ENCODE results near the gene ACSF3.

The ACSF3 gene

GRCh38 chr16:89140981-89141883 lies 47.6 kb downstream of the ACSF3 start:
- H3K4me1 ChIP-seq (ENCODE audit: control insufficient read depth, insufficient read depth, low read length, poor library complexity, severe bottlenecking), result no peaks in the 10 kb centered on the region
- H3K9me3 ChIP-seq (ENCODE audit: control insufficient read depth, low read length), result no peaks in the 10 kb centered on the region
- H3K27ac ChIP-seq (ENCODE audit: low read depth, low read length, severe bottlenecking), result no peak overlapping the region
- peaks cover 52% of the 10 kb centered on the region for H3K36me3 ChIP-seq (ENCODE audit: control insufficient read depth, insufficient read depth, low read length)
- no peak overlapping the region for H3K4me3 ChIP-seq (ENCODE audit: extremely low read depth, insufficient read depth, low read length, poor library complexity, severe bottlenecking)
- 95 to 97% methylated on average over 21 to 29 of the region's 31 CpGs for WGBS, 2 experiments (ENCODE audit: insufficient coverage in 2 of 2)

DNA sequence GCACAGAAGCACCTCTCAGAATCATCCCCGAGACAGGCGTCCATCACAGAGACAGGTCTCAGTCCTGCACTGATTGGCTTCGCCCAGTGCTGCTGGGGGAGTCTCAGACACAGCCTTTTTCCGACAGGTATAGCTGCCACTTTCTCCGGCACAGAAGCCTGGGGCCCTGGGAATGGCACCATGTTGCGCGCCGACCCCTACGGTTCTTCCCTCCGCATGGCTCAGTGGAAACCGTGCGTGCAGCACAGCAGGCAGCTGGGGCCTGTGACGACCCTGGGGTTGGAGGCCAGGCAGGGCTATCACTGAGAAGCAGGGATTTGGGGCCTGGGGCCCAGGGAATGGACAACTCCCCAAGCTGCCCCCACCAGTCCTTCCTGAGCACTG lies 48.2 kb downstream of the ACSF3 start:
- Histone ChIP-seq H3K36me3 (ENCODE audit: control insufficient read depth, insufficient read depth, low read length) (peaks cover 53% of the 10 kb centered on the region), H3K4me3 (ENCODE audit: extremely low read depth, insufficient read depth, low read length, poor library complexity, severe bottlenecking) (no peak overlapping the region), H3K9me3 (ENCODE audit: control insufficient read depth, low read length) (no peaks in the 10 kb centered on the region), H3K27ac (ENCODE audit: low read depth, low read length, severe bottlenecking) (no peak overlapping the region), H3K4me1 (ENCODE audit: control insufficient read depth, insufficient read depth, low read length, poor library complexity, severe bottlenecking) (no peaks in the 10 kb centered on the region)
- WGBS, 2 experiments (ENCODE audit: insufficient coverage in 2 of 2), result 96 to 97% methylated on average over 10 to 13 of the region's 13 CpGs

- Histone ChIP-seq H3K36me3 (ENCODE audit: control insufficient read depth, insufficient read depth, low read length) (peaks cover 52% of the 10 kb centered on the region), H3K27ac (ENCODE audit: low read depth, low read length, severe bottlenecking) (no peak overlapping the region), H3K4me1 (ENCODE audit: control insufficient read depth, insufficient read depth, low read length, poor library complexity, severe bottlenecking) (no peaks in the 10 kb centered on the region), H3K9me3 (ENCODE audit: control insufficient read depth, low read length) (no peaks in the 10 kb centered on the region), H3K4me3 (ENCODE audit: extremely low read depth, insufficient read depth, low read length, poor library complexity, severe bottlenecking) (no peak overlapping the region)
- WGBS, 2 experiments (ENCODE audit: insufficient coverage in 2 of 2), result 96 to 97% methylated on average over 5 to 12 of the region's 13 CpGs
Observed at GRCh38 chr16:89142474-89143195, 49.0 kb downstream of the ACSF3 start.

DNA sequence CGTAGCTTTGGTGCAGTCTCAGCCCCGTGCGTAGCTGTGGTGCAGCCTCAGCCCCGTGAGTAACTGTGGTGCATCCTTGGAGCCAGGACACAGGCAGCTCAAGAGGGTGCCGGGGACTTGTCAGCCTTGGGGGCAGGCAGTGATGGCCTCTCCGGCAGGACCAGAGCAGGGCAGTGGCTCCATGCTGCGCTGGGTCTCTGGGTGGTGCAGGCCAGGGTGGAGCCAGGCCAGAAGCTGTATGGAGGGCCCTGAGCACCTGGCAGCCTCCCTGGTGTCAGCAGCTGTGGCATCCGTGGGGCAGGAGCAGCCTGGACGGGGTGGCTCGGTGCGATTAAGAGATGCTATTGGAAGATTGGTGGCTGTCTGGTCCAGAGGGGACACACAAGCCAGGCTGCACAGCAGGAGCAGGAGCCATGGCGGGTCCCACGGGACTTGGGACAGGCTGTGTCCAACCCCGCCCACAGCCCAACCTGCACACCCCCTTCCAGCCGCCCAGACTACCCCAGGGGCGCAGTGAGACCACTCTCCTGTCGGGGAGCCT lies 49.6 kb downstream of the ACSF3 start:
- H3K4me1 ChIP-seq (ENCODE audit: control insufficient read depth, insufficient read depth, low read length, poor library complexity, severe bottlenecking), result no peaks in the 10 kb centered on the region
- peaks cover 54% of the 10 kb centered on the region for H3K36me3 ChIP-seq (ENCODE audit: control insufficient read depth, insufficient read depth, low read length)
- no peak overlapping the region for H3K27ac ChIP-seq (ENCODE audit: low read depth, low read length, severe bottlenecking)
- H3K9me3 ChIP-seq (ENCODE audit: control insufficient read depth, low read length), result peaks cover 1% of the 10 kb centered on the region
- no peak overlapping the region for H3K4me3 ChIP-seq (ENCODE audit: extremely low read depth, insufficient read depth, low read length, poor library complexity, severe bottlenecking)
- WGBS, 2 experiments (ENCODE audit: insufficient coverage in 2 of 2), result 97 to 98% methylated on average over 12 to 13 of the region's 17 CpGs

GRCh38 chr16:89143911-89144675 lies 50.4 kb downstream of the ACSF3 start:
- 94 to 97% methylated on average over 20 to 22 of the region's 22 CpGs for WGBS, 2 experiments (ENCODE audit: insufficient coverage in 2 of 2)
- no peak overlapping the region for H3K27ac ChIP-seq (ENCODE audit: low read depth, low read length, severe bottlenecking)
- no peaks in the 10 kb centered on the region for H3K4me1 ChIP-seq (ENCODE audit: control insufficient read depth, insufficient read depth, low read length, poor library complexity, severe bottlenecking)
- H3K36me3 ChIP-seq (ENCODE audit: control insufficient read depth, insufficient read depth, low read length), result peaks cover 62% of the 10 kb centered on the region
- no peak overlapping the region for H3K4me3 ChIP-seq (ENCODE audit: extremely low read depth, insufficient read depth, low read length, poor library complexity, severe bottlenecking)
- peaks cover 10% of the 10 kb centered on the region for H3K9me3 ChIP-seq (ENCODE audit: control insufficient read depth, low read length)

- Histone ChIP-seq H3K27ac (ENCODE audit: low read depth, low read length, severe bottlenecking) (no peak overlapping the region), H3K9me3 (ENCODE audit: control insufficient read depth, low read length) (peaks cover 15% of the 10 kb centered on the region), H3K4me1 (ENCODE audit: control insufficient read depth, insufficient read depth, low read length, poor library complexity, severe bottlenecking) (no peaks in the 10 kb centered on the region), H3K4me3 (ENCODE audit: extremely low read depth, insufficient read depth, low read length, poor library complexity, severe bottlenecking) (no peak overlapping the region), H3K36me3 (ENCODE audit: control insufficient read depth, insufficient read depth, low read length) (peaks cover 68% of the 10 kb centered on the region)
- 80 to 83% methylated on average over 6 of the region's 6 CpGs for WGBS, 2 experiments (ENCODE audit: insufficient coverage in 2 of 2)
Observed at GRCh38 chr16:89144681-89145080, 51.0 kb downstream of the ACSF3 start.

DNA sequence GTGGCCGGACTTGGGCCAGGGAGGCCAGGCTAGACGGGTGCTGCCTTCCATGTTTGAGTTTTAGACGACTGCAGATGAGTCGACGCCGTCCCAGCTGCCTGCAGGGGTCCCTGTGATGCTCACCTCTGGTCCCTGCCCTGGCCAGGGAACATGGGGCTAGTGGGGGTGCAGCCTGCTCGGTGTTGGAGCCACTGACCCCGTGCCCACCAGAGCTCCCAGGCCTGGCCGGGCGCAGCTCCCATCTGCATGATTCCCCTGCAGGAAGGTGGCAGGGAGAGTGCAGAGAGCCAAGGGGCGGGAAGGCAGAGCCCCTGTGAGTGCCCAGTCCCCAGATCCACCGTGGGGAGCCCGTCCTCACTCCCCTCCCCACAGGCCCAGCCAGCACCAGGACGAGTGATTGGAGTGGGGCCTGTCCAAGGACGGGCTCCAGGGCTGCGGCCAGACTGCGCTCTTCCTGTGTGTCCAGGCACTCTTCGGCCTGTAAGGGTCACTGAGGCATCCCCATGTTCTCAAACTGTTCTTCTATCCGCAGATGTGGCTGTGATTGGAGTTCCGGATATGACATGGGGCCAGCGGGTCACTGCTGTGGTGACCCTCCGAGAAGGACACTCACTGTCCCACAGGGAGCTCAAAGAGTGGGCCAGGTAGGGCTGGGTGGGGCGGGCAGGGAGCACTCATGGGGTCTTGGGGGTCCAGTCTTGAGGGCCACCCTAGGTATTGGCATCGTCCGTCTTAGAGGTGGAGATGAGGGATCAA lies 51.9 kb downstream of the ACSF3 start:
- 91 to 98% methylated on average over 14 to 23 of the region's 25 CpGs for WGBS, 2 experiments (ENCODE audit: insufficient coverage in 2 of 2)
- peaks cover 70% of the 10 kb centered on the region for H3K36me3 ChIP-seq (ENCODE audit: control insufficient read depth, insufficient read depth, low read length)
- peaks cover 16% of the 10 kb centered on the region for H3K9me3 ChIP-seq (ENCODE audit: control insufficient read depth, low read length)
- no peak overlapping the region for H3K4me3 ChIP-seq (ENCODE audit: extremely low read depth, insufficient read depth, low read length, poor library complexity, severe bottlenecking)
- H3K27ac ChIP-seq (ENCODE audit: low read depth, low read length, severe bottlenecking), result no peak overlapping the region
- no peaks in the 10 kb centered on the region for H3K4me1 ChIP-seq (ENCODE audit: control insufficient read depth, insufficient read depth, low read length, poor library complexity, severe bottlenecking)

DNA sequence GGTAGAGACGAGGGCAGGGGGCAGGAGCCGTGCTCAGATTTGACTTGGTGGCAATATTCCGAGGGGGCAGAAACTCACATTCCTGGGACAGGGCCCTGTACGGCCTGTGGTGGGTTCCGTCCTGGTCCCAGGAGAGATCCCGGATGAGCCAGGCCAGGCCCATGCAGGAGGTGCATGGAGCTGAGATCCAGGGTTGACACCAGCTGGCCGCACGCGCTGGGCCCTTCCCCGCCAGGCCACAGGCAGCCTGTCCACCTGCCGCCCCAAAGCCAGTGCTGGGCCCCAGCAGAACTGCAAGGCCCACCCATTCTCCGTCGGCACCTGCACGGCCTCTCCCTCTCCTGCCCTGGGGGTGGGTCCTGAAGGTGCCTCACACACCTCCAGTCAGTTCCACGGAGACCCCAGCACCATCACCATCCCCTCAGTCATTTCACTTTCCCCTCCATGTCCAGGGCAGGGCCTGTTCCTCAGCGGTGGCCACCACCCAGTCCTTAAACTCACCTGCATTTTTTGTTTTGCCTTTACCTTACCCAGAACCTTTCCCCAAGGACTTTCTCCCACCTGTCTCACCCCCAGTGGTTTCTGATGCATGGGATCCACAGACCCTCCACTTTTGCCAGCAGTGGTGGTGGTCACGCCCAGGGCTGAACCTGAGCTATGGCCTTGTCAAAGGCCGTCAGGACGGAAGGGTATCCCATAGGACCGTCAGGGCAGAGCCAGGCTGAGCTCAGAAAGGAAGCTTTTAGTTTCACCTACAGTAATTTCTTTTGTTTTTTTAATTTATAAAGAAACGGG lies 52.8 kb downstream of the ACSF3 start:
- Histone ChIP-seq H3K27ac (ENCODE audit: low read depth, low read length, severe bottlenecking) (no peak overlapping the region), H3K4me1 (ENCODE audit: control insufficient read depth, insufficient read depth, low read length, poor library complexity, severe bottlenecking) (no peaks in the 10 kb centered on the region), H3K36me3 (ENCODE audit: control insufficient read depth, insufficient read depth, low read length) (peaks cover 73% of the 10 kb centered on the region), H3K4me3 (ENCODE audit: extremely low read depth, insufficient read depth, low read length, poor library complexity, severe bottlenecking) (no peak overlapping the region), H3K9me3 (ENCODE audit: control insufficient read depth, low read length) (peaks cover 16% of the 10 kb centered on the region)
- 95 to 98% methylated on average over 14 to 19 of the region's 21 CpGs for WGBS, 2 experiments (ENCODE audit: insufficient coverage in 2 of 2)

- WGBS, 2 experiments (ENCODE audit: insufficient coverage in 2 of 2), result 81 to 90% methylated on average over 5 to 6 of the region's 11 CpGs
- Histone ChIP-seq H3K27ac (ENCODE audit: low read depth, low read length, severe bottlenecking) (no peak overlapping the region), H3K9me3 (ENCODE audit: control insufficient read depth, low read length) (peaks cover 16% of the 10 kb centered on the region), H3K4me1 (ENCODE audit: control insufficient read depth, insufficient read depth, low read length, poor library complexity, severe bottlenecking) (no peaks in the 10 kb centered on the region), H3K4me3 (ENCODE audit: extremely low read depth, insufficient read depth, low read length, poor library complexity, severe bottlenecking) (no peak overlapping the region), H3K36me3 (ENCODE audit: control insufficient read depth, insufficient read depth, low read length) (peaks cover 68% of the 10 kb centered on the region)
Observed at GRCh38 chr16:89147085-89147817, 53.6 kb downstream of the ACSF3 start.

Data from mesodermal cell (in vitro differentiated cells).